Endometrial microvascular endothelial cells (primary cell): ENCODE data around the gene TOM1L2. TPM values are rescaled to one million over a fixed set of nuclear protein-coding genes. Genes with fewer than 3 reads are reported as not detected.

Source experiments
- in situ Hi-C: cut with HindIII; loops from 2 replicates; pipeline ENCODE4 v1.10.0; 2017; ENCODE audit warnings: low sequenced_read_pairs, low pct_unique_long_range_greater_than_20kb; ENCODE audit errors: inconsistent ontology term
- total RNA-seq: library from RNA; depleted of rRNA; stranded (reverse); fragments of >200 nt; gene quantifications from one replicate; pipeline ENCODE4 v1.2.3, GENCODE V29; 2015; ENCODE audit errors: inconsistent ontology term

Gene TOM1L2
- total RNA-seq, 1 donor from 2014 or later: 68.5 TPM

DNA sequence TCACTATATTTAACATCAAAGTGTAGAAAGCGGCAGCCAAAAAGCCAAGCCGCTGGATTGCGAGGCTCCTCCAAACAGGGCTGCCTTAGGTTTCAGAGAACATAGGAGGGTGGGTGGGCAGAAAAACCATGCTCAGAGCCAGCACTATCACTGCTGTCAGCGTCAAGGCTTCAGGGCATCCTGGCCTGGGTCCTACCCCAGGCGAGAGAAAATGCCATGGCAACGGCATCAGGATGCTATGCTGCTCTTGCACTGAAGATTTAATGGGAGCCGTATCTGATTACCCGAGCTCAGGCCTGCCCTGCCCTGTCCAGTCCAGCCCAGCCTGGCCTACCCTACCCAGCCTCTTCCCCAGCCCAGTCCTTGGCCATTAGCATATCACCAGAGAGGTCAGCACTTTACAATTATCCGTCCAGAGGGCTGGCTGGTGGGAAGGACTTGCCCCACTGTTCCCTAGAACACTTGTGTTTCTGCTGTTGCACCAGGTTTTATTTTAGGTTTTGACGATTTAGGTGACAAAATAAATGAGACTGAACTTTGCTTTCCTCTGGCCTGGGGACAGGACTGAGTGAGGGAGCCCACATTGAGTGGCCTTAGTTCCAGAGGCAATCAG, 61.1 kb downstream of the TOM1L2 start:
- in situ Hi-C loops: no loop called here

DNA sequence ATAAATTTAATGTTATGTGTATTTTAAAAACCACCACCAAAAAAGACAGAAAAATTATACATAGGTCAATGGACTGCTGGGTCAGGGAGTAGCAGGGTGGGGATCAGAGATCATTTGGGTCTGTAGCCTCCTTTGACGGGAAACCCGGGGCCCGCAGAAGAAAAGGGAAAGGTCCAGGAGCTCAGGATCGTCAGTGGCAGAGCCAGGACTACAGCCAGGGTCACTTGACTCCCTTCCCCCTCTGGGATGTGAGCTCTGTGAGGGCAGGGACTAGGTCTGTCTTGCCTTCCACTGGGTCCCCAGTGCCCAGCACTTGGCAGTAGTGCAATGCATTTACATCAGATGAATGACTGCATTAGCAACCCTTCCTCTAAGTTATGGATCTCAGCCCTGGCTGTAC, 62.1 kb downstream of the TOM1L2 start:
- in situ Hi-C loops: no loop called here

DNA sequence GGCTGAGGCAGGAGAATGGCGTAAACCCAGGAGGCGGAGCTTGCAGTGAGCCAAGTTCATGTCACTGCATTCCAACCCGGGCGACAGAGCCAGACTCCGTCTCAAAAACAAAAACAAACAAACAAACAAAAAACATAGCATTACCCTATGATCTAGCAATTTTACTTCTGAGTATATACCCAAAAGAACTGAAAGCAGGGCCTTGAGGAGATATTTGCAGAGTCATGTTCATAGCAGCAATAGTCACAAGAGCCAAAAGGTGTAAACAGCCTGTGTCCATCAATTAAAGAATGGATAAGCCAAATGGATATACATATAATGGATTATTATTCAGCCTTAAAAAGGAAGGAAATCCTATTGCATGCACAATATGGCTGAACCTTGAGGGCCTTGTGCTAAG, 63.1 kb downstream of the TOM1L2 start:
- in situ Hi-C loops: no loop called here

DNA sequence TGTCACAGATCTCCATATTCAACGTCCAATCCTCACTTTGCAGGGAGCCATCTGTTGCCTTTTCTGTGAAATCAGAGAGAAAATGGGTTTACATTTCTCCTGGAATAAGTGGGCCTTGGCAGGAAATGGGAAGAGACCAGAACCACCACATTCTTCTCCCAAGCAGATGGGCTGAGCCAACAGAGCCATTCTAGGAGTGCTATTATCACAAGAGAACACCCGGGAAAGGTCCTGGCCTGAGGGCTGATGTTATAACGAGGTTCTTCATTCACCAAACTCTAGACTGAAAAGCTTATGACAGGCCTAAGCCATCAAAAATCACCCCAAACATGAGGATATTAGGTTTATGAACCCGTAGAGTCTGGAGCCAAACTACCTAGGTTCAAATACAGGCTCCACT, 64.7 kb downstream of the TOM1L2 start:
- in situ Hi-C loops: no loop called here

DNA sequence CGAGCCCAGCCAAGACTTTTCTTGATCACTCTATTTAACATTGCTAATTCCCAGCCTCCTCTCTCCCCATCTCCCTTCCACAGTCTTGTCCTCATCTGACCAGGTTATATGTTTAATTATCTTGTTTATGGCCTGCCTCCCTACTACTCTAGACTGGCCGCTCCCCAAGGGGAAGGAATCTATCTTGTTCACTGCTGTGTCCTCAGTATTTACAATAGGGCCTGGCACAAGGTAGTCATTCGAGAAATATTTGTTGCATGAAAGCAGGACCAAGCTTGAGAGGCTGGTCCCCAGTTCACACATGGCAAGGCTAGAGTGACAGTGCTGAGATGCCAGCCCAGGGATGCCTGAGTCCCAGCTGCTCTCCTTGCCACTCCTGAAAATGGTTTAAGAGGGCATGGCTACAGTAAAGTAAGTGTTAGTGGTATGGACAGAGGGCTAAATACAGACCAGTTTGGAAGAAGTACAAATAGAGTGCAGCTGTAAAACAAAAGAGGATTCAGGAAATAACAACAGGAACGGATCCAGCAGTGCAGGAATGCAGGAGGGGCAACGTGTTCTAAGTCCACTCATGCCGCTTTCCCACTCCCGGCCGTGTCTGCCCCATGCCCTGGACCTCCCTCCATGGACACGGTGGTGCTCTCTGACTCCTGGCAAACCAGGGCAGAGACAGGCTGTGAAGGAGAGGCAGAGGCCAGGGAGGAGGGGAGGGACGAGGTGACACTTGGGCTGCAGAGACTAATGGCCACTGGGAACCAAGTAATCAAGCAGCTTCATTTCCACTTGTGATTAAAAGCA, 65.6 kb downstream of the TOM1L2 start:
- in situ Hi-C loops: no loop called here

DNA sequence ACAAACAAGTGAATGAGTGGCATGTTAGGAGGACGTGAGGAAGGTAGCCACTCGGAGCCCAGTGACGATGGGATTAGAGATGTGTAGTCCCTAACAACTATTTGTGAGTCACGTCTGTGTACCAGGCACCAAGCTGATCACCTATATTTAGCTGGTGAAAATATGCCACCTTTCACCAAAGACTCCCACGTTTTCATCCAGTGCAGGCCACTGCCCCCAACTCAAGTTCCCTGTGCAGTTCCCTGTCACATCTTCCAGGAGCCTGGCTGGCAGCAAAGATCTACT, 67.2 kb downstream of the TOM1L2 start:
- in situ Hi-C loops: no loop called here

DNA sequence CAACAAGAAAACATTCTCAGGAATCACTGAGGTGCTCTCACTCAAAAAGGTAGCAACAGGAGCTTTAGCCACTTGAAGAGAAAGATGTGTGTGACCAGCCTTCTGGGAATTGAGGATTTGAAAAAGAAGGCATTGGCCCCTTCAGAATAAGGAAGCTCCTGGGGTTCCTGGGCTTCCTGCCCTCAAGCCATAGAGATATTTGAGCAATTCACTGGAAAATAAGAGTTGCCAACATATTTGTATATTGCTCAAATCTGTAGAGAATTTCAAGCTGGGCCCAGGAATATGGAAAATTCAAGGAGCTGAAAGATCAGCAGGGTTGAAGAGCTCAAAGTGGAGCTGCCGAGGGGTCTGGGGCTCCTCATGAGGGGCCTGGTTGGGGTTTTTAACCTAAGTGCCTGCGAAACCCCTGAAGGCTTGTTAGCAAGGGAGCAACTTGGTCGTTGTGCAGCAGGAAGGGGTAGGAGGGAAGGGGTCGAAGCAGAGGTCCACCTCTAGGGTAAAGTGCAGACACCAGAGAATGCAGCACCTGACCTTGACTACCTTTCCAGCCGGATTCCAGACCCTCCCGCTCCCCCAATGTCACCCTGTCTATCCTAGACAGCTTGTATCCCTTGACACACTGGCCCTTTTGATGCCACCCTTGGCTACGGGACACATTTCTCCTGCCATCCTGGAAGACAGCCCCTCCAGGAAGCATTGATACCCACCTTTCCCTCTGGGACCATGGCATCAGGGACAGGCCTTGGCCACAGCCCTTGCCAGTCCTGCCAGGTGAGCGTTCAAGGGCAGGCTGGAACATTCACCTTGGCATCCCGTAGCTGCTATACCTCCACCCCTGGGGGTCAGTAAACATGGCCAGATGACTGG, 67.8 kb downstream of the TOM1L2 start:
- in situ Hi-C loops: no loop called here

DNA sequence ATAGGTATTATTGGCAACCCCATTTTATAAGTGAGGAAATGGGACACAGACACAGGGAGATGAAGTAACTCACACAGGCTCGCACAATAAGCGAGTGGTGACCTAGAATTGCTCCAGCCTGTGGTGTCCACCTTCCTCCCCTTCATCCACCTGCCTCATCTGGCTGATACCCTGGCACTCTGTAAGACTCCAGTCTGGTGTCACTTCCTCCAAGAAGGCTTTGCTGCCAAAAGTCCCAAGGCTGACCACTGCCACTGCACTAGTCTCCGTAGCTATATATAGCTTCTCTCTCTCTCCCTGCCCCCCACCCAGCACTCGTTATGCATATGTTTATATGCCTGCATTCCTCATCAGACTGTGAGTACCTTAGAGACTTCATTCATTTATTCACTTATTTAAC, 69.3 kb downstream of the TOM1L2 start:
- in situ Hi-C loops: no loop called here

DNA sequence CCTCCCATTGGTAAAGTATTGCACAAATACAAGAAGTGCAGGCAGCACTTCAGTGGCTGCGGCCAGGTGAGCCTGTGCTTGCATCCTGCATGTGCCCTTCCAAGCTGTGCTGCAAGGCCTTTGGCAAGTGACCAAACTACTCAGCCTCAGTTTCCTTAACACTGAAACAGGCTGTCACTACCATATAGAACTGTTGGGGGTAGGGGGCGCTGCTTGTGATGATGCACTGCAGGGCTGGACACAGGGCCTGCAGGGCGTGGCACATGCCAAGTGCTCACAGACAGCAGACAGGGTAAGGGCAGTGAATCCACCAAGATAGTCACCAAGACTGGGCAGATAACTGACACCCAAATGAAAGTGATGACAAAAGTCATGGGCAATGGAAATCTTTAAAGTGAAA, 69.8 kb downstream of the TOM1L2 start:
- in situ Hi-C loops: no loop called here

DNA sequence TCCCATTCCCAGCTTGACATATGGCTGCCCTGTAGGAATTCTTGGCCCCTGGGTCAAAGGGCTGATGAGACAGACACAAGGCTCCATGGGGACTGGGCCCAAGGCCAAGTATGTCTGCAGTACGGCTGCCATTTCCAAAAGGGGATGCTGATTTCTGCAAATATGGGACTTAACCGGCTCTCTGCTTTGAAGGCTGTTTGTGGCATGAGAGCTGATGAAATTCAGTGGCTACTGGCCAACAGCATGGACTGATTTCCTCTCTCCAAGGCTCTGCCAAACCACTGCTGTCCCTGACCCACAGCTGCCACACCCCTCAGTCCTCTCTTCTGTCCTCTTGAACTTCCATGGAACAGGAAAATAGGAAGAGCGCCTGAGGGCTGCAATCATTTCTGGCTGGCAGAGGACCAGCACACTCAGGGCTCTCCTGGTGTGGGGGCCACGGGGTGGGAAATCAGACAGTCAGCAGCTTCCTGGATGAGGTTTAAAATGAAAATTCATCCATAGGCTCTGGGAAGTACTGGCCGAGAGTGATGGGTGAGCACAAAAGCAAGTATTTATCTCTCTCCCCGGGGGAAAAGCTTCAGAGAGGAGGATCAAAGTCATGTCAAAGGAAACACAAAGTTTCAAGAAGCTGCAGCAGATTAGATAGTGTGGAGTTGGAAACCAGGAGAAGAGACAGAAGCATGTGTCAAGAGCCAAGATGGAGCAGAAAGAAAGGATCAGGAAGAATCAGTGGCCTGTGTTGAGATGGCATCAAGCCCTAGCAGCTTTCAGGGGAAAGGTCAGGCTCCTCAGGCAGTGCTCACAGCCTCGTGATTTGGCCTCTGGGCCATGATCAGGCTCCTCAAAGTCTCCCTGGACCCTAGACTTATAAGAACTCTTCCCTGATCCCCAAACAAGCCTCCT, 71.3 kb downstream of the TOM1L2 start:
- in situ Hi-C loops: no loop called here

DNA sequence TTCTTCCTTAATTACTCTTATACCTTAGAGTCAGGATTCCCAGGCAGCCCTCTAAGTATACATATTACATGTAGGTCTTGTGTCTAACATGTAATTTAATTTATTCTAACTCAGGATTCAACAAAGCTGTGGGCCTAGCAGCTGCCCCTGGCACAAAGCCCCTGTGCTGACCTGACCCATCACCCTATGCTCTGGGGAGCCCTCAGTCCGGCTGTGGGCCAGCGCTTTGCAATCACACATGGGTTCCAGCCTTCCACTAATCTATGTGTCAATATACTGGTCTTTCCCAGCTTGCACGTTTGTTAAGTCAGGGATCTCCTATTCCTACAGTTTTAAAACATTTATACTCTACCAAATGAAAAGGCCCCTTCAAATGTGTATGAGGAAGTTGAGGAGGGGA, 72.7 kb downstream of the TOM1L2 start:
- in situ Hi-C loops: loop anchor here (25.0 kb wide), 1 partner anchor 138 kb away; the partner anchor contains the start of genes ATPAF2 and GID4

DNA sequence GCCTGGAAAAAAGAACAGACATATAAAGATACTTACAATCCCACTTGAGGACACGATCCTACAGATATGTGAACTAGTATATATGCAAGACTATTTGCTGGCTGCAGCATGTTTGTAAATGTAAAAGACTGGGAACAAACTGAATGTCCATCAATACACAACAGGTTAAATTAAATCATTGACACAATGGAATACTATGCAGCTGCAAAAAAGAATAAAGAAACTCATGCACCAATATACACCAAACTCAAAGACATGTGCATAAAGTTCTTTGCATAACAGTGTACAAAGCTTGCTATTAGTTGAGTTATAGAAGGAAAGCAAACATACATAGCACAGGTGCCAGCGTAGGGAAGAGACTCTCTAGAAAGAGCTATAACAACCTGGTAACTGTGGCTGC, 73.5 kb downstream of the TOM1L2 start:
- in situ Hi-C loops: loop anchor here (25.0 kb wide), 1 partner anchor 139 kb away; the partner anchor contains the start of genes ATPAF2 and GID4

DNA sequence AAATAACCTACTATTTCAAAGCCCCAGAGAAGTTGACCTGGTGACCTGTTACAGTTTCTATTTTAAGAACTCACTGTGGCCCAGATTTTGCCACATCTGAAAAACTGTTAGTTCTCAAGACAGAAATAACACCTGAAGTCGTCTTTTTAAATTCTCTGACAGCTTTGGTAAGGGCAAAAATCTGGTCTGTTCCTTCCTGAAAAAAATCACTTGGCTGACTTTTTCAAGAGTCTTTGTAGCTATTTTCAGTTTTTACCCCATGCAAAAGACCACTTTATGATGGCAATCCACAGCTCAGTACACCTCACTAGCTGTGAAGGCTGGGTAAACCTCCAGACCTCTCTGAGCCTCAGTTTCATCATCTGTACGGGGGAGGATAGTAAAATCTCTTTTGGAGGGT, 74.8 kb downstream of the TOM1L2 start:
- in situ Hi-C loops: loop anchor here (25.0 kb wide), 1 partner anchor 140 kb away; the partner anchor contains the start of genes ATPAF2 and GID4

DNA sequence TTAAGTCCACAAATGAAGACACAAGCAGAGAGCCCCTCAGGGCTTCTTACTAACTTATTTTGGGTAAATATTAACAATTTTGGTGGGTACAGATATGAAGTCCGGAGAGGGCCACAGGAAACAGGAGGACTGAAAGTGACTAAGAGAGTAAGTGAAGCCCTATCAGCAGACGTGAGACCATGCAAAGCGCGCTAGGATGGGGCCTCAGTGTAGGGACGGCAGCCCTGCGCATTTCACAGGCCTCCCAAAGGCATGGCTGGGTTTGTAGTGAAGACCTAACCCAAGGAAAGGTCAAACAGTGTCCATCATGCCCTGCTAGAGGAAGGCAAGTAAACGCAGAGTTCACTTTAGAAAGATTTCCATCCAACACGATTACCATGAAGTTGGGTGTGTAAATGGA, 75.5 kb downstream of the TOM1L2 start:
- in situ Hi-C loops: loop anchor here (25.0 kb wide), 1 partner anchor 141 kb away; the partner anchor contains the start of genes ATPAF2 and GID4

DNA sequence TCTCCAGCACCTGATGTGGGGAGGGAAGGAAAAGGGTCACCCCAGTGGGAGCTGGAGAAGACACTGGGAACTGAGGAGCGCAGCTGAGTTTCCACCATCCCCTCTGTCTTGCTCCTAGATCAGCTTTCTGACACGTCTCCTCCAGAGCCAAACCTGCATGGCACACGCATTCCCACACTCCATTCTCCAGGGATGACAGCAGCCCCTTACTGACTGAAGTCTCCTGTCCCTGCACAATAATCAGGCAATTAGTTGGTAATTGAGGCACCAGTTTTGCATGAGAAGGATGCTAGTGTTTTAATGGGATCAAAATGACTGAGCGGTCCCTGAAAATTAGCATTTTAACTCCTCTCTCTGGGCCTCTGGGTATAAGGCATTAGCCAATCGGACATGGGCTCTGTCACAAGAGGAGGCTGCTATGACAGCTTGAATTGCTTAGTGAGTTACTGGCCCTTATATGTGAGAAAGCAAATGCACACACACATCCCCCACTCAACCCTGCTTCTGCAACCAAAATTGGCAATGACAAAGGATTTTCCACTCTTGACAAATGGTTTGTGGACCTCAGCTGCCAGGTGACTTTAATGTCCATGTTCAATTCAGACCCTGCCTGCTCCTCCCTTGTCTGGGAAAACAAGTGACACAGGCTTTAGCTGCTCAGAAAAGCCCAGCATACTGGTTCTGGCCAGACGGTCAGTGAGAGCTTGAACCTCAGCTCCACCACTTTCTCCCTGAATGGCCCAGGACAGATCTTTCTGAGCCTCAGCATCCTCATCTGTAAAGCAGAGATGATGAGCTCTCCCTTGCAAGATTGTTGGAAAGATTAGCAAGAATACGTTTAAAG, 78.2 kb downstream of the TOM1L2 start:
- in situ Hi-C loops: loop anchor here (25.0 kb wide), 1 partner anchor 143 kb away; the partner anchor contains the start of genes ATPAF2 and GID4

DNA sequence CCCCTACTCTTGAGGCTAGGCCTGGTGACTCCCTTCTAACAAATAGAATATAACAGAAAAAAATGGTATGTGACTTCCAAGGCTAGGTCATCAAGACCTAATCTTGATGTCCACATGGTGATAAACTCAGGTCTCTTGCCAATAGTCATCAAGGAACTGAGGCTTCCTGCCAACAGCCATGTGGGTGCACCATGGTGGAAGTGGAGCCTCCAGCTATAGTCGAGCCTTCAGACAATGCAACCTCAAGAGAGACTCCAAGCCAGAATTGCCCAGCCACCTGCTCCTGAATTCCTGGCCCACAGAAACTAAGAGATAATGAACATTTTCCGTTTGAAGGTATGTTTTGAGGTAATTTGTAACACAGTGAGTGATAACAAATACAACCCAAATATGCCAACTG, 79.5 kb downstream of the TOM1L2 start:
- in situ Hi-C loops: loop anchor here (25.0 kb wide), 1 partner anchor 145 kb away; the partner anchor contains the start of genes ATPAF2 and GID4

DNA sequence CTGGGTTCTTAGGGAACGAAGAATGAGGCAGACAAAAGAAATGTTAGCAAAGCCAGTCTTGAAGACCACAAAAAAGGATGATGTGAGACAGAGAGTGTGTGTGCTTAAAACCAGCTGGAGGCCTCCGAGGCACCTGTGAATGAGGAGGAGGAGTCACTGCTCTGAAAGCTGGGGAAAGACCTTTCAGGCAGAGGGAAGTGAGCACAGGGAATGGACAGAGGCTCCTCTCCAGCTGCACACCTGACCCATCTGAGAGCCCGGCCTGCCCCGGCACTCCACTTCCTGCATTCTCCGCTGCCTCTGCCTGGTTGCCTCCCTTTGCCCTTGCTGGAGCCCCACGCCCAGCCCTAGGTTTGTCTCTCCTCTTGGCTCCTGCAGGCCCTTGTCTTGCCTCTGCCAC, 80.2 kb downstream of the TOM1L2 start:
- in situ Hi-C loops: loop anchor here (25.0 kb wide), 1 partner anchor 145 kb away; the partner anchor contains the start of genes ATPAF2 and GID4
